Testis (tissue), 2 donors: ENCODE measurements around the gene BAIAP2L1.

Experiments used
- POLR2A ChIP-seq: fragments of 450-650 bp; IDR thresholded peaks from one replicate; pipeline ENCODE4 v1.6.1; 2017; ENCODE audit warnings: antibody characterized with exemption, mild to moderate bottlenecking, moderate library complexity
- TF ChIP-seq, protein P1 (sequence below), 3 experiments: fragments of 450-650 bp in 2 of 3; fragments of 200-600 bp in 1 of 3; sonication (generic) in 1 of 3; IDR thresholded peaks; one replicate each; pipeline ENCODE4 v1.5.1; 2016 to 2019; ENCODE audit warnings: antibody characterized with exemption in 3 of 3, mild to moderate bottlenecking in 2 of 3, moderate library complexity in 1 of 3

DNA sequence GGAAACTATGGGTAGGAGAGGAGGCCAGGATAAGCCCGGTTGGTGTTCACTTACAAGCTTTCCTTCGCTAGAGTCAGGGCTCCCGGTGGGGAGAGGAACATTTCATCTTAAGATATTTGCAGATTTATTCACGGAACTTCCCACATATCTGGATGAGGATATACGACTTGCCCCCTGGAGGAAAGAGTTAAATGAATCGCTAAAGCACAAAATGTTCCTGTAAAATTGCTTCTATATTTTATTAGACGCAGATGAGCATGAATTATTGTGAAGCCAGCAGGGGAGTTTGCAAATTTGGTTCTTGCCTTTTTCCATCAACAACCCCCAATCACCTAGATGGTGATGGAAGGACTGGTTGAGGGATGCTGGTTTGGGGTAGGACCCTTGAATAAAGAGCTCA, 47.9 kb upstream of the BAIAP2L1 start:
- TF ChIP-seq, protein P1, sequence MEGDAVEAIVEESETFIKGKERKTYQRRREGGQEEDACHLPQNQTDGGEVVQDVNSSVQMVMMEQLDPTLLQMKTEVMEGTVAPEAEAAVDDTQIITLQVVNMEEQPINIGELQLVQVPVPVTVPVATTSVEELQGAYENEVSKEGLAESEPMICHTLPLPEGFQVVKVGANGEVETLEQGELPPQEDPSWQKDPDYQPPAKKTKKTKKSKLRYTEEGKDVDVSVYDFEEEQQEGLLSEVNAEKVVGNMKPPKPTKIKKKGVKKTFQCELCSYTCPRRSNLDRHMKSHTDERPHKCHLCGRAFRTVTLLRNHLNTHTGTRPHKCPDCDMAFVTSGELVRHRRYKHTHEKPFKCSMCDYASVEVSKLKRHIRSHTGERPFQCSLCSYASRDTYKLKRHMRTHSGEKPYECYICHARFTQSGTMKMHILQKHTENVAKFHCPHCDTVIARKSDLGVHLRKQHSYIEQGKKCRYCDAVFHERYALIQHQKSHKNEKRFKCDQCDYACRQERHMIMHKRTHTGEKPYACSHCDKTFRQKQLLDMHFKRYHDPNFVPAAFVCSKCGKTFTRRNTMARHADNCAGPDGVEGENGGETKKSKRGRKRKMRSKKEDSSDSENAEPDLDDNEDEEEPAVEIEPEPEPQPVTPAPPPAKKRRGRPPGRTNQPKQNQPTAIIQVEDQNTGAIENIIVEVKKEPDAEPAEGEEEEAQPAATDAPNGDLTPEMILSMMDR (IDR thresholded peaks at IDR 0.05) = no peak
- no peak for TF ChIP-seq POLR2A
